Colonic mucosa (tissue), 2 donors: ENCODE measurements around the gene CDKN2D. TPM values are rescaled to one million over a fixed set of nuclear protein-coding genes. Genes with fewer than 3 reads are reported as not detected.

Source experiments
- microRNA-seq: library from miRNA; unstranded; fragments of <30 nt; microRNA quantifications from one replicate; pipeline ENCODE4, GENCODE V29; 2019
- total RNA-seq, 2 donors: library from RNA; stranded (reverse); fragmentation: NEBNext Ultra II Directional in 1 of 2; extraction: Animal tissue kit (Norgen Biotek cat#: 25700) in 1 of 2; gene quantifications; one replicate each; pipeline ENCODE4 v1.2.1, GENCODE V29; 2021
- donor health status: DM: no; HTN: no; CAD: no.
- donor health status: DM: no; HTN: no; CAD: no.

Gene CDKN2D
- total RNA-seq, 2 donors from 2014 or later = 11.1 to 13.4 TPM

Small RNA genes within 50 kb of the gene (microRNA-seq; reads per million reads assigned to microRNA genes)
- not detected for gene MIR1238

Other genes starting within 250 kb of the CDKN2D start
- gene RAVER1, start 235.4 kb downstream of the CDKN2D start, total RNA-seq = 100 to 1,000 TPM in 1 of 2 donors, 10 to 100 TPM in 1; 67.1 to 101 TPM
- 10 to 100 TPM; 27.2 to 31.8 TPM for gene ICAM3, start 229.4 kb downstream of the CDKN2D start, total RNA-seq
- 100 to 1,000 TPM in 1 of 2 donors, 10 to 100 TPM in 1; 76.3 to 148 TPM for gene TYK2, start 188.4 kb downstream of the CDKN2D start, total RNA-seq
- 100 to 1,000 TPM; 128 to 286 TPM for gene CDC37, start 165.4 kb downstream of the CDKN2D start, total RNA-seq
- 10 to 100 TPM in 1 of 2 donors, 1 to 10 TPM in 1; 8.6 to 13.8 TPM for gene PDE4A, start 148.4 kb downstream of the CDKN2D start, total RNA-seq
- 10 to 100 TPM; 53.2 to 87.3 TPM for gene KEAP1, start 65.6 kb downstream of the CDKN2D start, total RNA-seq
- not detected for gene S1PR5, start 51.5 kb downstream of the CDKN2D start, total RNA-seq
- gene ATG4D, start 25.1 kb downstream of the CDKN2D start, total RNA-seq = 10 to 100 TPM; 69.0 to 89.9 TPM
- 10 to 100 TPM; 11.0 to 27.2 TPM for gene KRI1, start 3.0 kb downstream of the CDKN2D start, total RNA-seq
- gene AP1M2, start 18.3 kb upstream of the CDKN2D start, total RNA-seq = 100 to 1,000 TPM; 149 to 172 TPM
- 100 to 1,000 TPM in 1 of 2 donors, 10 to 100 TPM in 1; 87.1 to 137 TPM for gene SLC44A2, start 56.6 kb upstream of the CDKN2D start, total RNA-seq
- gene ILF3, start 85.4 kb upstream of the CDKN2D start, total RNA-seq = 100 to 1,000 TPM; 143 to 271 TPM
- gene QTRT1, start 132.5 kb upstream of the CDKN2D start, total RNA-seq = 10 to 100 TPM; 74.9 to 94.1 TPM
- 100 to 1,000 TPM; 450 to 461 TPM for gene DNM2, start 149.1 kb upstream of the CDKN2D start, total RNA-seq